CD4-positive, alpha-beta T cell treated with Interleukin-21 for 1 hour (primary cell): ENCODE results near the gene FAM47A.

Experiments
- DNase-seq: peaks from one replicate; pipeline ENCODE4 v3.0.0-alpha.2; 2020

Gene FAM47A

GRCh38 chrX:34132028-34132427 lies at the start of gene FAM47A:
FAM47A (minus strand) TSS chrX:34132314; CDS start chrX:34132278, 36 bp downstream.
- no peak for DNase-seq

GRCh38 chrX:34147345-34147744 lies 15.2 kb upstream of the FAM47A start:
- no peak for DNase-seq

DNA sequence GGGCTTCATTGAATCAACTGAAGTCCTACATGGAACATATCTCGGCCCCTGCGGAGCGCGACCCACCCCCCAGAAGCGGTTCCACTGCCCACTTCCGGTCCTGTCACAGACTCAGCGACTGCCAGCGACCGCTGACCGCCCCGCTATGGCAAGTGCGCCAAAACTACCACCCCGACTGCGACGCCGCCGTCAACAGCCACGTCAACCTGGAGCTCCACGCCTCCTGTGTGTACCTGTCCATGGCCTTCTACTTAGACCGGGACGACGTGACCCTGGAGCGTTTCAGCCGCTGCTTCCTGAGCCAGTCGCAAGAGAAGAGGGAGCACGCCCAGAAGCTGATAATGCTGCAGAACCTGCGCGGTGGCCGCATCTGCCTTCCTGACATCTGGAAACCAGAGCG lies 14.8 kb upstream of the FAM47A start:
- DNase-seq: no peak

GRCh38 chrX:34144246-34144645 lies 12.1 kb upstream of the FAM47A start:
- no peak for DNase-seq

GRCh38 chrX:34140816-34141215 lies 8.7 kb upstream of the FAM47A start:
- no peak for DNase-seq

- DNase-seq: no peak
Measured at GRCh38 chrX:34130980-34131744, 952 bp downstream of the FAM47A start.

DNA sequence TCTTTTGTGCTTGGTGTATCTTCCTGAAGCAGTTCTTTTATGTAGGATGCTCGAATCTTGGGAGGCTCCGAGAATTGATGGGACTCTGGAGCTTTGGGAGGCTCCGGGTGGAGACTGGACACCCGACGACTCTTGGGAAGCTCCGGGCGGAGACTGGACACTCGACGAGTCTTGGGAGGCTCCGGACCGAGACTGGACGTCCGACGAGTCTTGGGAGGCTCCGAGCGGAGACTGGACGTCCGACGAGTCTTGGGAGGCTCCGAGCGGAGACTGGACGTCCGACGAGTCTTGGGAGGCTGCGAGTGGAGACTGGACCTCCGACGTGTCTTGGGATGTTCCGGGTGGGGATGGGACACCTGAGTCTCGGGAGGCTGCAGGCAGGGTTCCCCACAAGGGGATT lies 1.6 kb downstream of the FAM47A start:
- no peak for DNase-seq

GRCh38 chrX:34126011-34126410 lies 6.1 kb downstream of the FAM47A start:
- DNase-seq: no peak

- no peak for DNase-seq
Measured at GRCh38 chrX:34119122-34119521, 13.0 kb downstream of the FAM47A start.

DNA sequence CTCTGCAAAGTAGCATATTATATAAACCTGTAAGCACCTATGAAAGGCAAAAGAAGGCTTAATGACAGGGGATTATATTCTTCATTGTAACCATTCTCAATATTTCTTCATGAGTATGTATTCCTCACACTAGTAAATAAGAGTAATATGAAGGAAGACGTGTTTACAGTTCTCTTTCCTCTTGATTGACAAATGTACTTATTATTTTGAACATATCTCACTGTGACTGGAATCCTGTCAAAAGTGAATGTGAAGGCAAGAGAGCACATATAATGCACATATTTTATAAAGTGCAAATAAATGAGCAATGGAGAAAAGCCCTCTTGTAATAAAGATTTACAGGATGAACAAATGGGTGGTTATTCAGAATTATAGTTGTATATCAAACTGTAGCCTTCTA lies 19.7 kb downstream of the FAM47A start:
- no peak for DNase-seq
